PC-9 (cell line): Measurements from ENCODE around the gene FLNB.

ENCODE experiments used
- EZH2 ChIP-seq: fragments of 200-600 bp; sonication (generic); IDR thresholded peaks from 2 replicates; pipeline ENCODE4 v1.8.0; 2017; ENCODE audit warnings: antibody characterized with exemption, low read depth
- TF ChIP-seq, protein P1 (sequence below): fragments of 200-600 bp; sonication (generic); conservative IDR thresholded peaks from 2 replicates; pipeline ENCODE4 v1.6.1; 2017; ENCODE audit warnings: mixed run types, antibody characterized with exemption, mild to moderate bottlenecking, moderate library complexity

DNA sequence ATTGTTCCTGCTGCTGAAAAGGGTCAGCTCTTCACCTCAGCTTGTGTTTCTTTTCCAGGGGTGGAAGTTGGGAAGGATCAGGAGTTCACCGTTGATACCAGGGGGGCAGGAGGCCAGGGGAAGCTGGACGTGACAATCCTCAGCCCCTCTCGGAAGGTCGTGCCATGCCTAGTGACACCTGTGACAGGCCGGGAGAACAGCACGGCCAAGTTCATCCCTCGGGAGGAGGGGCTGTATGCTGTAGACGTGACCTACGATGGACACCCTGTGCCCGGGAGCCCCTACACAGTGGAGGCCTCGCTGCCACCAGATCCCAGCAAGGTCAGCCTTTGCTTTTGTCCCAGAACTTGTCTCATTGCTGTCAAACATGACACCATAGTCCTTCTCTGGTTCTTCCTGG lies 113.0 kb downstream of the FLNB start:
- TF ChIP-seq, protein P1, sequence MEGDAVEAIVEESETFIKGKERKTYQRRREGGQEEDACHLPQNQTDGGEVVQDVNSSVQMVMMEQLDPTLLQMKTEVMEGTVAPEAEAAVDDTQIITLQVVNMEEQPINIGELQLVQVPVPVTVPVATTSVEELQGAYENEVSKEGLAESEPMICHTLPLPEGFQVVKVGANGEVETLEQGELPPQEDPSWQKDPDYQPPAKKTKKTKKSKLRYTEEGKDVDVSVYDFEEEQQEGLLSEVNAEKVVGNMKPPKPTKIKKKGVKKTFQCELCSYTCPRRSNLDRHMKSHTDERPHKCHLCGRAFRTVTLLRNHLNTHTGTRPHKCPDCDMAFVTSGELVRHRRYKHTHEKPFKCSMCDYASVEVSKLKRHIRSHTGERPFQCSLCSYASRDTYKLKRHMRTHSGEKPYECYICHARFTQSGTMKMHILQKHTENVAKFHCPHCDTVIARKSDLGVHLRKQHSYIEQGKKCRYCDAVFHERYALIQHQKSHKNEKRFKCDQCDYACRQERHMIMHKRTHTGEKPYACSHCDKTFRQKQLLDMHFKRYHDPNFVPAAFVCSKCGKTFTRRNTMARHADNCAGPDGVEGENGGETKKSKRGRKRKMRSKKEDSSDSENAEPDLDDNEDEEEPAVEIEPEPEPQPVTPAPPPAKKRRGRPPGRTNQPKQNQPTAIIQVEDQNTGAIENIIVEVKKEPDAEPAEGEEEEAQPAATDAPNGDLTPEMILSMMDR, result no peak
- TF ChIP-seq EZH2, result no peak
